Neural crest cell (in vitro differentiated cells): ENCODE measurements around the gene IGF2R. TPM values are rescaled to one million over a fixed set of nuclear protein-coding genes. Genes with fewer than 3 reads are reported as not detected.
A peak's percentile ranks its signal among the peaks of the same experiment; 100 is the strongest.

Source experiments
- DNase-seq: peaks from one replicate; pipeline ENCODE4 v3.0.0; 2021; ENCODE audit warnings: low read depth, mixed read lengths, low spot score
- H3K27ac Mint-ChIP-seq: one replicate; pipeline ENCODE4 v1.8.0; 2021; ENCODE audit warnings: mild to moderate bottlenecking, mixed read lengths; ENCODE audit not compliant: unreplicated experiment
- H3K27me3 Mint-ChIP-seq: 2 replicates; pipeline ENCODE4 v1.8.0; 2021; ENCODE audit warnings: low read depth, mild to moderate bottlenecking, mixed read lengths
- H3K36me3 Mint-ChIP-seq: 2 replicates; pipeline ENCODE4 v1.8.0; 2021; ENCODE audit warnings: low read depth, mild to moderate bottlenecking, mixed read lengths
- H3K4me1 Mint-ChIP-seq: 2 replicates; pipeline ENCODE4 v1.8.0; 2021; ENCODE audit warnings: mixed read lengths
- H3K4me3 Mint-ChIP-seq: one replicate; pipeline ENCODE4 v1.8.0; 2021; ENCODE audit warnings: mild to moderate bottlenecking, mixed read lengths
- H3K9me3 Mint-ChIP-seq: 2 replicates; pipeline ENCODE4 v1.8.0; 2021; ENCODE audit warnings: mixed read lengths
- CTCF ChIP-seq: fragments of 200-600 bp; sonication (generic); conservative IDR thresholded peaks from 2 replicates; pipeline ENCODE4 v1.5.0; 2021; ENCODE audit warnings: antibody characterized with exemption, mild to moderate bottlenecking
- total RNA-seq: library from RNA; stranded (reverse); gene quantifications from 2 replicates; pipeline ENCODE4 v1.2.1, GENCODE V29; 2021

IGF2R gene
- total RNA-seq, 1 donor from 2014 or later = 97.3 TPM

DNA sequence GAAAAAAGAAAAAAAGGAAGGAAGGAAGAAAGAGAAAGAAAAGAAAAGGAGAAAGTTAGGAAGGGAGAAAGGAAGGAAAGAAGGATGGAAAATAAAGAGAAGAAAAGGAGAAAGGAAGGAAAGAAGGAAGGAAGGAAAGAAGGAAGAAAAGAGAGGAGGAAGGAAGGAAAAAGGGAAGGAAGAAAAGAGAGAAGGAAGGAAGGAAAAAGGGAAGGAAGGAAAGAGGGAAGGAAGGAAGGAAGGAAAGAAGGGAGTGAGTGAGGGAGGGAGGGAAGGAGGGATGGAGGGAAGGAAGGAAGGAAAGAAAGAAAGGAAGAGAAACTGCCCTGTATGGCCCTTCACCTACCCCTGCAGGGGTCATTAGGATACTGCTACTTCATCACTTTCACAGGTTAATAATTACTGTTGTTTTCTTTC is 12.9 kb upstream of the IGF2R start:
- no peaks in the 10 kb centered on the region for H3K36me3 Mint-ChIP-seq
- TF ChIP-seq CTCF = no peak
- peaks cover 11% of the 10 kb centered on the region for H3K4me1 Mint-ChIP-seq
- DNase-seq = no peak
- H3K4me3 Mint-ChIP-seq = no peak overlapping the region
- H3K27ac Mint-ChIP-seq = no peak overlapping the region
- H3K27me3 Mint-ChIP-seq = peaks cover 11% of the 10 kb centered on the region
- H3K9me3 Mint-ChIP-seq = no peaks in the 10 kb centered on the region

DNA sequence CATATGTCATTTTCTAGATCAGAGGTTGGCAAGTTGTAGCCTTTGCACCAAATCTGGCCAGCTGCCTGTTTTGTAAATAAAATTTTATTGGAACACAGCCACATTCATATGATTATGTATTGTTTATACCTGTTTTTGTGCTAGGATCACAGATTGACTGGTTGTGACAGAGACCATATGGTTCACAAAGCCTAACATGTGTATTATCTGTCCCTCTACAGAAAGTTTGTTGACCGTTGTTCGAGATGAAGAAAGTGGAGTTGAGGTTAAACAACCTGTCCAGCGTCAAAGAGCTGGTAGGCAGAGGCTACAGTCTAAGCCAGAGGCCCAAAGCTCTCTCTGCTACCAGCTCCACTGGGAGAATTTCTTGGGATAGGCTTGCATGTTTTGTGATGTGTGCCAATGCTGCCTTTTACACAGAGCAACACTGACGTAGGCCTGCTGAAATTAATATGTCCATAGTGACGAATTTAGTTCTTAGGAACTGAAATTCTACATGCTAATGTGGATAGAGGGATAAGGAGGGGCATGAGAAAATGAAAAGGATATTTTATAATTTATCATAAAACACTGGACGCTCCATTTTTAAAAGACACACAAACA is 11.7 kb upstream of the IGF2R start:
- TF ChIP-seq CTCF = no peak
- no peaks in the 10 kb centered on the region for H3K36me3 Mint-ChIP-seq
- no peaks in the 10 kb centered on the region for H3K9me3 Mint-ChIP-seq
- peaks cover 21% of the 10 kb centered on the region for H3K27me3 Mint-ChIP-seq
- DNase-seq = no peak
- no peak overlapping the region for H3K4me3 Mint-ChIP-seq
- H3K27ac Mint-ChIP-seq = no peak overlapping the region
- peaks cover 10% of the 10 kb centered on the region for H3K4me1 Mint-ChIP-seq

- Mint-ChIP-seq H3K4me3 (no peak overlapping the region), H3K36me3 (no peaks in the 10 kb centered on the region), H3K9me3 (no peaks in the 10 kb centered on the region), H3K4me1 (no peaks in the 10 kb centered on the region), H3K27me3 (peaks cover 43% of the 10 kb centered on the region), H3K27ac (peak overlapping the region; percentile 82)
- TF ChIP-seq CTCF = no peak
- DNase-seq = no peak
Observed at GRCh38 chr6:159959165-159959975, 9.5 kb upstream of the IGF2R start.

DNA sequence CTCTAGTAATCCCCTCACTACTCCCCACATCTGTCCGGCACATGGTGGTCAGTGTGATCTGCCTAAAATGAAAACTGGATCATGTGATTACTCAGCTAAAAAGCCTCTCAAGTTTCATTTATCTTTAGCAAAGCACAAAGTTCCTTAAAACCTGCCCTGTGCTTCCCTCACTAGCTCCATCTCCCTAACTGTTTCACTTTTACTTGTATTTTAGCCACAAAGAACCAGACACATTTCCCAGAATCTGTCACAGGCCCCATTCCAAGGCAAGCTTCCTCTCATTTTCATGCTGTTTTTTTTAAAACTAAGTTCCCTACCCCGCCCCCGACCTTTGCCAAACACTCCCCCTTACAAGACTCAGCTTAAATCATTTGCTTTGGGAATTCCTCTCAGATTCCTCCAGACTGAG is 8.9 kb upstream of the IGF2R start:
- peaks cover 49% of the 10 kb centered on the region for H3K27me3 Mint-ChIP-seq
- H3K4me3 Mint-ChIP-seq = no peak overlapping the region
- no peak overlapping the region for H3K27ac Mint-ChIP-seq
- no peak for TF ChIP-seq CTCF
- H3K4me1 Mint-ChIP-seq = no peaks in the 10 kb centered on the region
- no peaks in the 10 kb centered on the region for H3K36me3 Mint-ChIP-seq
- no peak for DNase-seq
- no peaks in the 10 kb centered on the region for H3K9me3 Mint-ChIP-seq

DNA sequence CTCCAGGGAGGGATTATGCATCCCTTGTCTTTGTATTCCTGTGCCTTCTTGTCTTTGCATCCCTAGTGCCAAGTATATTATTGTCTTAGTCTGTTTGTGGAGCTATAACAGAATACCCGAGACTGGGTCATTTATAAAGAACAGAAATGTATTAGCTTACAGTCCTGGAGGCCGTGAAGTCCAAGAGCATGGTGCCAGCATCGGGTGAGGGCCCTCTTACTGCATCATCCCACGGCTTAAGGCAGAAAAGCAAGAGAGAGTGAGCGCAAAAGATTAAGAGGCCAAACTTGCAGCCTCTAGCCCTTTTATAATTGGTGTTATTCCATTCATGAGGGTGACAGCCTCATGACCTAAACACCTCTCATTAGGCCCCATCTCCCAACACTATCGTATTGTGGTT is 8.4 kb upstream of the IGF2R start:
- H3K4me1 Mint-ChIP-seq = no peaks in the 10 kb centered on the region
- H3K27ac Mint-ChIP-seq = no peak overlapping the region
- no peak for DNase-seq
- H3K36me3 Mint-ChIP-seq = no peaks in the 10 kb centered on the region
- peaks cover 55% of the 10 kb centered on the region for H3K27me3 Mint-ChIP-seq
- no peak for TF ChIP-seq CTCF
- H3K9me3 Mint-ChIP-seq = no peaks in the 10 kb centered on the region
- no peak overlapping the region for H3K4me3 Mint-ChIP-seq
